Keratinocyte (primary cell): Measurements from ENCODE around the gene MROH2A. TPM values are rescaled to one million over a fixed set of nuclear protein-coding genes. Genes with fewer than 3 reads are reported as not detected.

Experiments
- DNase-seq: peaks from one replicate; pipeline ENCODE4 v3.0.0-alpha.2; 2011; ENCODE audit warnings: low read depth, missing footprints, low spot score
- FAIRE-seq: peaks from 2 replicates; lab custom pipeline; 2011; peaks lifted over from hg19 to GRCh38; lab: Jason Lieb, UNC
- H2AFZ ChIP-seq: 2 replicates; pipeline ENCODE4 v1.6.0; 2012; ENCODE audit warnings: low read length, control low read depth, inconsistent platforms; ENCODE audit not compliant: control insufficient read depth
- H3K27ac ChIP-seq: 2 replicates; pipeline ENCODE4 v1.5.1; 2011; ENCODE audit warnings: low read length; ENCODE audit not compliant: control insufficient read depth, insufficient read depth
- H3K27me3 ChIP-seq: 3 replicates; pipeline ENCODE4 v1.6.0; 2011; ENCODE audit warnings: low read length; ENCODE audit not compliant: control insufficient read depth, insufficient read depth; ENCODE audit errors: extremely low read depth
- H3K36me3 ChIP-seq, 2 experiments: 2 replicates in 1 of 2; 3 replicates in 1 of 2; pipeline ENCODE4 v1.5.1; 2011; ENCODE audit warnings: low read length in 2 of 2, mild to moderate bottlenecking in 1 of 2; ENCODE audit not compliant: control insufficient read depth in 2 of 2, insufficient read depth in 2 of 2; ENCODE audit errors: extremely low read depth in 1 of 2
- H3K4me1 ChIP-seq: 3 replicates; pipeline ENCODE4 v1.5.1; 2011; ENCODE audit warnings: low read length; ENCODE audit not compliant: control insufficient read depth, insufficient read depth; ENCODE audit errors: extremely low read depth
- H3K4me2 ChIP-seq: 3 replicates; pipeline ENCODE4 v1.6.0; 2011; ENCODE audit warnings: low read depth, low read length; ENCODE audit not compliant: control insufficient read depth, insufficient read depth; ENCODE audit errors: extremely low read depth
- H3K4me3 ChIP-seq, 3 experiments: fragments of 200-600 bp in 1 of 3; sonication (generic) in 1 of 3; 2 replicates in 2 of 3; 3 replicates in 1 of 3; pipeline ENCODE4 v1.5.1; 2011 to 2016; ENCODE audit warnings: low read length in 3 of 3, mild to moderate bottlenecking in 3 of 3, control low read depth in 2 of 3, inconsistent platforms in 1 of 3, low read depth in 1 of 3, mixed read lengths in 1 of 3, mixed run types in 1 of 3, moderate library complexity in 1 of 3; ENCODE audit not compliant: control insufficient read depth in 2 of 3, insufficient read depth in 2 of 3; ENCODE audit errors: extremely low read depth in 1 of 3
- H3K79me2 ChIP-seq: 2 replicates; pipeline ENCODE4 v1.6.0; 2012; ENCODE audit warnings: low read length; ENCODE audit not compliant: control insufficient read depth, insufficient read depth
- H3K9ac ChIP-seq: 3 replicates; pipeline ENCODE4 v1.6.0; 2011; ENCODE audit warnings: low read length; ENCODE audit not compliant: control insufficient read depth, insufficient read depth; ENCODE audit errors: extremely low read depth
- H3K9me1 ChIP-seq: 3 replicates; pipeline ENCODE4 v1.6.0; 2011; ENCODE audit warnings: low read length; ENCODE audit not compliant: control insufficient read depth, insufficient read depth; ENCODE audit errors: extremely low read depth
- H3K9me3 ChIP-seq: 2 replicates; pipeline ENCODE4 v1.5.1; 2012; ENCODE audit warnings: low read depth, low read length; ENCODE audit not compliant: control insufficient read depth
- H4K20me1 ChIP-seq: 3 replicates; pipeline ENCODE4 v1.6.0; 2011; ENCODE audit warnings: low read length; ENCODE audit not compliant: control insufficient read depth, insufficient read depth; ENCODE audit errors: extremely low read depth
- CTCF ChIP-seq, 3 experiments: IDR thresholded peaks in 1 of 3; conservative IDR thresholded peaks in 1 of 3; optimal IDR thresholded peaks in 1 of 3; 2 replicates in 2 of 3; 3 replicates in 1 of 3; pipeline versions ENCODE3 to v1.5.1; 2011; ENCODE audit warnings: low read length in 3 of 3, mild to moderate bottlenecking in 3 of 3, moderate library complexity in 2 of 3, control low read depth in 1 of 3, inconsistent platforms in 1 of 3; ENCODE audit not compliant: insufficient read depth in 2 of 3; ENCODE audit errors: extremely low read depth in 1 of 3
- EZH2 ChIP-seq: IDR thresholded peaks from one replicate; pipeline ENCODE4 v1.6.1; 2012; ENCODE audit warnings: inconsistent platforms, mild to moderate bottlenecking, low read length, moderate library complexity
- dilution Hi-C: fragments of 300-500 bp; cut with MboI; formaldehyde crosslinking; loops from one replicate; pipeline ENCODE4 v1.7.0; 2020; ENCODE audit warnings: low sequenced_read_pairs; ENCODE audit not compliant: extremely low pct_ligation_motif_present
- polyA plus RNA-seq, 5 experiments: library from polyadenylated mRNA; depleted of rRNA in 3 of 5; stranded (reverse) in 3 of 5; stranded (forward) in 1 of 5; unstranded in 1 of 5; fragments of >200 nt; gene quantifications; 1 replicate in 1 of 5; 2 replicates in 3 of 5; 3 replicates in 1 of 5; pipeline versions ENCODE4 v1.2.1 to v1.2.3, GENCODE V29; 2011 to 2012; ENCODE audit warnings: missing spikeins in 2 of 5, low read depth in 1 of 5, low replicate concordance in 1 of 5

The MROH2A gene
- polyA plus RNA-seq, 1 donor (not counting 4 experiments of a cell fraction or from before 2014, with no cell fraction given) = 0.33 TPM

GRCh38 chr2:233822781-233823730 is 44.9 kb downstream of the MROH2A start:
- no peak for DNase-seq
- no peaks in the 10 kb centered on the region for H4K20me1 ChIP-seq
- H3K36me3 ChIP-seq = no peaks in the 10 kb centered on the region
- no peaks in the 10 kb centered on the region for H3K79me2 ChIP-seq
- FAIRE-seq = no peak
- H3K9me3 ChIP-seq = no peaks in the 10 kb centered on the region
- no peak overlapping the region for H3K9ac ChIP-seq
- H3K27ac ChIP-seq = no peak overlapping the region
- H3K4me1 ChIP-seq = peaks cover 3% of the 10 kb centered on the region
- H2AFZ ChIP-seq = no peak overlapping the region
- dilution Hi-C loops = no loop called here
- no peak overlapping the region for H3K4me3 ChIP-seq
- H3K4me2 ChIP-seq = no peak overlapping the region
- H3K9me1 ChIP-seq = no peaks in the 10 kb centered on the region
- H3K27me3 ChIP-seq = peaks cover 5% of the 10 kb centered on the region
- TF ChIP-seq CTCF (optimal IDR thresholded peaks at IDR 0.05 in 1 of 3, IDR thresholded peaks at IDR 0.05 in 1 of 3, conservative IDR thresholded peaks at IDR 0.05 in 1 of 3; ENCODE audit: extremely low read depth in 1 of 3, insufficient read depth in 2 of 3, low read length in 3 of 3) = no peak
- no peak for TF ChIP-seq EZH2

GRCh38 chr2:233823731-233824121 is 45.6 kb downstream of the MROH2A start:
- Histone ChIP-seq H2AFZ (no peak overlapping the region), H3K9me1 (no peaks in the 10 kb centered on the region), H3K4me3 (no peak overlapping the region), H3K9ac (no peak overlapping the region), H4K20me1 (no peaks in the 10 kb centered on the region), H3K27me3 (peaks cover 5% of the 10 kb centered on the region), H3K9me3 (no peaks in the 10 kb centered on the region), H3K27ac (no peak overlapping the region), H3K4me2 (no peak overlapping the region), H3K79me2 (no peaks in the 10 kb centered on the region), H3K4me1 (peaks cover 10% of the 10 kb centered on the region), H3K36me3 (no peaks in the 10 kb centered on the region)
- dilution Hi-C loops = no loop called here
- FAIRE-seq (no peak), DNase-seq (no peak)
- TF ChIP-seq CTCF (optimal IDR thresholded peaks at IDR 0.05 in 1 of 3, IDR thresholded peaks at IDR 0.05 in 1 of 3, conservative IDR thresholded peaks at IDR 0.05 in 1 of 3; ENCODE audit: extremely low read depth in 1 of 3, insufficient read depth in 2 of 3, low read length in 3 of 3) (no peak), EZH2 (no peak)
